ENCODE results near the gene NAP1L4.

- TF ChIP-seq CTCF (IDR thresholded peaks at IDR 0.05; ENCODE audit: low read depth, low read length) (no peak), MYC (IDR thresholded peaks at IDR 0.05; ENCODE audit: low read depth, low read length) (no peak), POLR2A (IDR thresholded peaks at IDR 0.05; ENCODE audit: extremely low read depth, insufficient read length) (no peak)
Observed at GRCh38 chr11:2915473-2915872, 76.7 kb downstream of the NAP1L4 start.
